ENCODE data around the gene ZNF658.
"Not testable (repeated sequence)": the region's sequence is repeated elsewhere in the genome, so short reads cannot be mapped to it uniquely, and the experiment has no call there.

GRCh38 chr9:66952576-66952975 lies 52.1 kb downstream of the ZNF658 start:
- TF ChIP-seq CTCF (IDR thresholded peaks at IDR 0.05); EZH2 (IDR thresholded peaks at IDR 0.05; ENCODE audit: borderline replicate concordance, insufficient read depth, low read depth, low read length, poor library complexity, severe bottlenecking): not testable (repeated sequence)
